ENCODE data around the gene TNF. TPM values are rescaled to one million over a fixed set of nuclear protein-coding genes. Genes with fewer than 3 reads are reported as not detected.

Gene TNF
- total RNA-seq, 4 donors from 2014 or later, result not detected

DNA sequence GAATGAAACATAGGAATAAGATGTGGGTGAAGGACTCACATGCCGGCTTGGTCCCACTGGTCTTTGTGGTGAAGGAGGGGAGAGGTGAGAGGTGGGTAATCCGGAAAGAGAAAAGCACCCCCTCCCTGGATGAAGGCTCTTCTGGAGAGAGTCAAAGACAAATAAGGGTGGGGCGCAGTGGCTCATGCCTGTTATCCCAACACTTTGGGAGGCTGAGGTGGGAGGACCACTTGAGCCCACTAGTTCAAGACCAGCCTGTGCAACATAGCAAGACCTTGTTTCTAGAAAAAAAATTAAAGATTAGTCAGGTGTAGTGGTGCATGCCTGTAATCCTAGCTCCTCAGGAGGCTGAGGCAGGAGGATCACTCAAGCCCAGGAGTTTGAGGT lies 3.7 kb downstream of the TNF start:
- WGBS, 2 donors, result 91 to 93% methylated on average over 3 of the region's 3 CpGs
- TF ChIP-seq, protein P1, sequence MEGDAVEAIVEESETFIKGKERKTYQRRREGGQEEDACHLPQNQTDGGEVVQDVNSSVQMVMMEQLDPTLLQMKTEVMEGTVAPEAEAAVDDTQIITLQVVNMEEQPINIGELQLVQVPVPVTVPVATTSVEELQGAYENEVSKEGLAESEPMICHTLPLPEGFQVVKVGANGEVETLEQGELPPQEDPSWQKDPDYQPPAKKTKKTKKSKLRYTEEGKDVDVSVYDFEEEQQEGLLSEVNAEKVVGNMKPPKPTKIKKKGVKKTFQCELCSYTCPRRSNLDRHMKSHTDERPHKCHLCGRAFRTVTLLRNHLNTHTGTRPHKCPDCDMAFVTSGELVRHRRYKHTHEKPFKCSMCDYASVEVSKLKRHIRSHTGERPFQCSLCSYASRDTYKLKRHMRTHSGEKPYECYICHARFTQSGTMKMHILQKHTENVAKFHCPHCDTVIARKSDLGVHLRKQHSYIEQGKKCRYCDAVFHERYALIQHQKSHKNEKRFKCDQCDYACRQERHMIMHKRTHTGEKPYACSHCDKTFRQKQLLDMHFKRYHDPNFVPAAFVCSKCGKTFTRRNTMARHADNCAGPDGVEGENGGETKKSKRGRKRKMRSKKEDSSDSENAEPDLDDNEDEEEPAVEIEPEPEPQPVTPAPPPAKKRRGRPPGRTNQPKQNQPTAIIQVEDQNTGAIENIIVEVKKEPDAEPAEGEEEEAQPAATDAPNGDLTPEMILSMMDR (IDR thresholded peaks at IDR 0.05), result no peak
- TF ChIP-seq EP300 (IDR thresholded peaks at IDR 0.05) (no peak), POLR2A (IDR thresholded peaks at IDR 0.05) (no peak)

DNA sequence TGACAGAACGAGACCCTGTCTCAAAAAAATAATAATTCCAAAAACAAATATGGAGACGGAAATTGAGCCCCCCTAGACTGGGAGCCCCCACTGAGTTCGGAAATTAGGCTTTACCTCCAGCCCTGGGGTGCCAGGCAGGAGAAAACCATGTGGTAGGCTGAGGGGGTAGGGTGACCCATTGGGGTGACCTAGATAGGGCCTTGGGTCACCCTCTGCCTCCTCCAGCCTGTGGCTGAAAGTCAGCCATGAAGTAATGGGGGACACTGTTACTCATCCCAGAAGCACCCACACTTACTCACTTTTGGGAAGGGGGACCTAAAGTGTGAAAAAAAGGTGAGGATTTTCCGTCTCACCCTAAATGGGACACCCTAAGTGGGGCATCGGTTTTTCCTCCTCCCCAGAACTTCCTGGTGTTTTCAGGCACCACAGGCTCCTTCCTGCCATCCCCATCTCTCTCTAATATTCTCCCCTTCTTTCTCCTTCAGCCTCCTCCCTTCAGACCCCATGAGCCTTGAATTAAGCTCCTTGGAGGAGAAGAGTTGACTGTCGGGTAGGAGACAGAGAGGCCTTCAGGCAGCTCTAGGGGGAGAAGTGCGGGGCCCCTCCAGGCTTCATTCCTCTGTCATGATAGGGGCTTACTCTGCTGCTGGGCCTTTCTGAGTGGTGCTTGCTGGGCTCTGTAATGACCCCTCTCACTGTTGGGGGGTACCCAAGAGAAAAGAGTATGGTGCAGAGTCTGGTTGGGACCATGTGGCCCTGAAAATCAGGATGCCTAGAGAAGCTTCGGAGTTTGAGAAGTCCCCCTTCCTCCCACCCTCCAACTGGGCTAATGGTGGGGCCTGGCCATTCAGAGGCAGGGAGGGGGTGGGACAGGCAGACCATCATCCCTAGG lies 4.4 kb downstream of the TNF start:
- Histone ChIP-seq H3K4me3 (peak overlapping the region in 1 of 4 donors; percentile 71), H3K36me3 (no peaks in the 10 kb centered on the region), H3K4me1 (peaks cover 0 to 19% (median 7%) of the 10 kb centered on the region in 4 donors), H3K27me3 (no peaks in the 10 kb centered on the region), H3K27ac (peak overlapping the region in 1 of 4 donors; percentile 78), H3K9me3 (no peaks in the 10 kb centered on the region)
- TF ChIP-seq EP300 (IDR thresholded peaks at IDR 0.05) (no peak), POLR2A (IDR thresholded peaks at IDR 0.05) (no peak)
- TF ChIP-seq, protein P1 (IDR thresholded peaks at IDR 0.05), result no peak
- DNase-seq (ENCODE audit: low spot score in 2 of 2), result no peak
- 88 to 94% methylated on average over 8 of the region's 8 CpGs for WGBS, 2 donors

More for the DNA sequence above, 3.7 kb downstream of the TNF start:
- no peak overlapping the region for H3K27ac ChIP-seq
- H3K36me3 ChIP-seq, result no peaks in the 10 kb centered on the region
- no peaks in the 10 kb centered on the region for H3K9me3 ChIP-seq
- peaks cover 0 to 19% (median 9%) of the 10 kb centered on the region in 4 donors for H3K4me1 ChIP-seq
- no peak overlapping the region for H3K4me3 ChIP-seq
- no peak for DNase-seq (ENCODE audit: low spot score in 2 of 2)
- H3K27me3 ChIP-seq, result no peaks in the 10 kb centered on the region

DNA sequence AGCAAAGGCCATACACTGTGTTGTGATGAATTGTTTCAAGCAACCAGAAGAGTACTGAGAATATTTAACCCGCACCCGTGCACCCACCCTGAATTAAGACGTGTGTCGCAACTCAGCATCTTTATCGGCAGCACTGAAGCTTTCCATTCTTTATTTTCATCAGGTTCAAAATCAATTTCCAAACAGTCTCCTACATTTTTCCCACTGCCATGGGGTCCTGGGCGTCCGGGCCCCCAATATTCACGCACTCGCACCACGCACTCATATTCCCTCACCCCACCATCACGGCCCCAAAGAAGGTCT lies 5.0 kb downstream of the TNF start:
- 34 to 45% methylated on average over 11 of the region's 11 CpGs for WGBS, 2 donors

DNA sequence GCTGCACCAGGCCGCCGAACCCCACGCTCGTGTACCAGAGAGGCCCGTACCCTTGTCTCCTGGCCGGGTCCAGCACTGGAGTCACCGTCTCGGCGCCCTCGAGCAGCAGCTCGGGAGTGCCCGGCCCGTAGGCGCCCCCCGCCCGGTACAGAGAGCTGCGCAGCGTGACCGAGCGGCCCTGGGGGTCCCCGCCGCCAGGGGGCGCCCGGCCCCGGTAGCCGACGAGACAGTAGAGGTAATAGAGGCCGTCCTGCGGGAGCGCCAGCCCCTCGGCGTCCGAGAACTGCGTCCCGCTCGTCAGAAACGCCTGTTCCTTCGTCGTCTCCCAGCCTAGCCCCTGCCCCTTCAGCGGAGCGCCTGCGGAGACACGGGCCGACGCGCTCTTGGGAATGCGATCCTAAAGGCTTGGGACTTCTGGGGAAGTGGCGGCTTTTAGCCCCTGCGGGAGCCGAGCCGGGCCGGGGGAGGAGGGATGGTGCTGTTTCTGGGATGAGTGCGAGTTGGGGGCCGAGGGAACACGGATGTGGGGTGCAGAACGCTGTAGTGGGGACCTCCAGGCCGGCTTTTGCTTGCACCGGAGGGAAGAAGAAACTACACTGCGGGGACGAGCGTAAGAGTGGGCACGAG lies 5.6 kb downstream of the TNF start:
- peak overlapping the region; percentile 9 to 87 (median 67) for H3K27ac ChIP-seq
- DNase-seq (ENCODE audit: low spot score in 2 of 2), result peak; percentile 74 to 81

More for the DNA sequence above, 5.0 kb downstream of the TNF start:
- Histone ChIP-seq H3K27ac (peak overlapping the region; percentile 9 to 87 (median 67)), H3K4me1 (peaks cover 0 to 19% (median 5%) of the 10 kb centered on the region in 4 donors), H3K9me3 (no peaks in the 10 kb centered on the region), H3K36me3 (no peaks in the 10 kb centered on the region), H3K27me3 (no peaks in the 10 kb centered on the region), H3K4me3 (peak overlapping the region; percentile 41 to 80 (median 67))
- TF ChIP-seq POLR2A (IDR thresholded peaks at IDR 0.05) (no peak), EP300 (IDR thresholded peaks at IDR 0.05) (no peak)
- TF ChIP-seq, protein P1 (IDR thresholded peaks at IDR 0.05), result no peak
- DNase-seq (ENCODE audit: low spot score in 2 of 2), result no peak

More for the DNA sequence above, 5.6 kb downstream of the TNF start:
- peaks cover 0 to 19% (median 7%) of the 10 kb centered on the region in 4 donors for H3K4me1 ChIP-seq
- no peaks in the 10 kb centered on the region for H3K27me3 ChIP-seq
- WGBS, 2 donors, result 1% methylated on average over 19 to 49 of the region's 62 CpGs
- no peaks in the 10 kb centered on the region for H3K9me3 ChIP-seq
- no peaks in the 10 kb centered on the region for H3K36me3 ChIP-seq
- peak in 1 of 2 donors; percentile 58 for TF ChIP-seq EP300 (IDR thresholded peaks at IDR 0.05)
- TF ChIP-seq POLR2A (IDR thresholded peaks at IDR 0.05), result peak; percentile 10 to 38
- TF ChIP-seq, protein P1 (IDR thresholded peaks at IDR 0.05), result peak; percentile 98 to 99 (median 98)
- peak overlapping the region; percentile 41 to 80 (median 67) for H3K4me3 ChIP-seq

All from tibial nerve (tissue), 4 donors.